Measurements from ENCODE around the gene CD79B. TPM values are rescaled to one million over a fixed set of nuclear protein-coding genes. Genes with fewer than 3 reads are reported as not detected.
A peak's percentile ranks its signal among the peaks of the same experiment; 100 is the strongest.

The CD79B gene
- total and polyA plus RNA-seq, 2 of the 13 experiments (the other 11 are each of a cell fraction or from before 2014, with no cell fraction given), result not detected

DNA sequence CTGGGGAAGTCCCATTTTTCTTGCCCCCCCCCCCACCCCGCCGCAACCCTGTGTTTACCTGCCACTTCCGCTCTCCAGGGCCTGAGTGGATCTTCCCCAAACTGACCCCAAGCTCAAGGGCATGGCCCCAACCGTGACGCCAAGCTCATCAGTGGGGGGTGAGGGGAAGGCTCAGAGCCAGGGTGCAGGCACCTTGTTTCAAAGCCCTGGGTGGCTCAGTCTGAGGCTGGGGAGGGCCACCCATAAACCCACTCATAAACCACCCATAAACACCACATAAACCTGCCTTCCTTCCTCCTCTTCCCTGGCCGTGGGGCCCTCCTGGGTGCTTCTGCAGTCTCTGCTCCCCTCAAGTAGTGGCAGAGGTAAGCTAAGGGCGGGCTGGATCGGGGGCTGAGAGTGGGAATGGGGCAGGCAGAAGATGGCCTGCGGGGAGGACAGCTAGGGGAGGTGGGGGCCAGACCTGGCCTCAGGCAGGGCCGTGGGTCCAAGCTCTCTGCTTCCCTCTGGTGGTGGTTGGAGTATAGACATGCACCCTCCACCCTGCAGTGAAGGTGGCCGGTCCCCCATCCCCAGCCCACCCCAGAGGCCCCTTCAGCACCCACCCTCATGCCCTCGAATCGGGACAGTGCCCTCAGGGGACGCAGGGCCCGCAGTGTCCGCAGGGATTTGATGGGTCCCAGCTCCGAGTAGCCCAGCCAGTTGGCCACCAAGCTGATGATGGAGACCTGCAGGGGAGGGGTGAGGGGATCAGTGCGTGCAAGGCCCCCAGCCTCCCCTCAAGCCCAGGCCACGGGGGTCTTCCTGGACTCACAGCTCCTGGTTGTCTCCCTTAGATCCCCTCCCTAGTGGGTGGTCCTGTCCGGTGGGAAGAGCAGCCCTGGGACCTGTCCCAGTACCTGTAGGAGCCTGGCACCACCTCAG is 14.6 kb upstream of the CD79B start (continued):
- TF ChIP-seq FUBP1 (CRISPR knock-in tag; IDR thresholded peaks at IDR 0.05; ENCODE audit: borderline replicate concordance), result no peak
- TF ChIP-seq SOX13 (IDR thresholded peaks at IDR 0.05), result no peak
- no peak for TF ChIP-seq SOX13 (CRISPR knock-in tag; conservative IDR thresholded peaks at IDR 0.05 in 1 of 2, IDR thresholded peaks at IDR 0.05 in 1 of 2)
- peak; percentile 72; the same call in 1 of the 2 replicates for TF ChIP-seq ZBTB20 (CRISPR knock-in tag; IDR thresholded peaks at IDR 0.05; ENCODE audit: borderline replicate concordance, low read depth)
- TF ChIP-seq ARID3A (IDR thresholded peaks at IDR 0.05; ENCODE audit: low read depth, low read length), result no peak
- TF ChIP-seq MTERF4 (CRISPR knock-in tag; IDR thresholded peaks at IDR 0.05), result no peak; the same call in 1 of the 2 replicates
- TF ChIP-seq ZNF598 (CRISPR knock-in tag; IDR thresholded peaks at IDR 0.05; ENCODE audit: borderline replicate concordance), result no peak
- peak; percentile 40; the same call in 1 of the 2 replicates for TF ChIP-seq ZNF230 (CRISPR knock-in tag; IDR thresholded peaks at IDR 0.05)
- TF ChIP-seq ELK4 (CRISPR knock-in tag; IDR thresholded peaks at IDR 0.05; ENCODE audit: borderline replicate concordance), result no peak
- TF ChIP-seq, protein P1, sequence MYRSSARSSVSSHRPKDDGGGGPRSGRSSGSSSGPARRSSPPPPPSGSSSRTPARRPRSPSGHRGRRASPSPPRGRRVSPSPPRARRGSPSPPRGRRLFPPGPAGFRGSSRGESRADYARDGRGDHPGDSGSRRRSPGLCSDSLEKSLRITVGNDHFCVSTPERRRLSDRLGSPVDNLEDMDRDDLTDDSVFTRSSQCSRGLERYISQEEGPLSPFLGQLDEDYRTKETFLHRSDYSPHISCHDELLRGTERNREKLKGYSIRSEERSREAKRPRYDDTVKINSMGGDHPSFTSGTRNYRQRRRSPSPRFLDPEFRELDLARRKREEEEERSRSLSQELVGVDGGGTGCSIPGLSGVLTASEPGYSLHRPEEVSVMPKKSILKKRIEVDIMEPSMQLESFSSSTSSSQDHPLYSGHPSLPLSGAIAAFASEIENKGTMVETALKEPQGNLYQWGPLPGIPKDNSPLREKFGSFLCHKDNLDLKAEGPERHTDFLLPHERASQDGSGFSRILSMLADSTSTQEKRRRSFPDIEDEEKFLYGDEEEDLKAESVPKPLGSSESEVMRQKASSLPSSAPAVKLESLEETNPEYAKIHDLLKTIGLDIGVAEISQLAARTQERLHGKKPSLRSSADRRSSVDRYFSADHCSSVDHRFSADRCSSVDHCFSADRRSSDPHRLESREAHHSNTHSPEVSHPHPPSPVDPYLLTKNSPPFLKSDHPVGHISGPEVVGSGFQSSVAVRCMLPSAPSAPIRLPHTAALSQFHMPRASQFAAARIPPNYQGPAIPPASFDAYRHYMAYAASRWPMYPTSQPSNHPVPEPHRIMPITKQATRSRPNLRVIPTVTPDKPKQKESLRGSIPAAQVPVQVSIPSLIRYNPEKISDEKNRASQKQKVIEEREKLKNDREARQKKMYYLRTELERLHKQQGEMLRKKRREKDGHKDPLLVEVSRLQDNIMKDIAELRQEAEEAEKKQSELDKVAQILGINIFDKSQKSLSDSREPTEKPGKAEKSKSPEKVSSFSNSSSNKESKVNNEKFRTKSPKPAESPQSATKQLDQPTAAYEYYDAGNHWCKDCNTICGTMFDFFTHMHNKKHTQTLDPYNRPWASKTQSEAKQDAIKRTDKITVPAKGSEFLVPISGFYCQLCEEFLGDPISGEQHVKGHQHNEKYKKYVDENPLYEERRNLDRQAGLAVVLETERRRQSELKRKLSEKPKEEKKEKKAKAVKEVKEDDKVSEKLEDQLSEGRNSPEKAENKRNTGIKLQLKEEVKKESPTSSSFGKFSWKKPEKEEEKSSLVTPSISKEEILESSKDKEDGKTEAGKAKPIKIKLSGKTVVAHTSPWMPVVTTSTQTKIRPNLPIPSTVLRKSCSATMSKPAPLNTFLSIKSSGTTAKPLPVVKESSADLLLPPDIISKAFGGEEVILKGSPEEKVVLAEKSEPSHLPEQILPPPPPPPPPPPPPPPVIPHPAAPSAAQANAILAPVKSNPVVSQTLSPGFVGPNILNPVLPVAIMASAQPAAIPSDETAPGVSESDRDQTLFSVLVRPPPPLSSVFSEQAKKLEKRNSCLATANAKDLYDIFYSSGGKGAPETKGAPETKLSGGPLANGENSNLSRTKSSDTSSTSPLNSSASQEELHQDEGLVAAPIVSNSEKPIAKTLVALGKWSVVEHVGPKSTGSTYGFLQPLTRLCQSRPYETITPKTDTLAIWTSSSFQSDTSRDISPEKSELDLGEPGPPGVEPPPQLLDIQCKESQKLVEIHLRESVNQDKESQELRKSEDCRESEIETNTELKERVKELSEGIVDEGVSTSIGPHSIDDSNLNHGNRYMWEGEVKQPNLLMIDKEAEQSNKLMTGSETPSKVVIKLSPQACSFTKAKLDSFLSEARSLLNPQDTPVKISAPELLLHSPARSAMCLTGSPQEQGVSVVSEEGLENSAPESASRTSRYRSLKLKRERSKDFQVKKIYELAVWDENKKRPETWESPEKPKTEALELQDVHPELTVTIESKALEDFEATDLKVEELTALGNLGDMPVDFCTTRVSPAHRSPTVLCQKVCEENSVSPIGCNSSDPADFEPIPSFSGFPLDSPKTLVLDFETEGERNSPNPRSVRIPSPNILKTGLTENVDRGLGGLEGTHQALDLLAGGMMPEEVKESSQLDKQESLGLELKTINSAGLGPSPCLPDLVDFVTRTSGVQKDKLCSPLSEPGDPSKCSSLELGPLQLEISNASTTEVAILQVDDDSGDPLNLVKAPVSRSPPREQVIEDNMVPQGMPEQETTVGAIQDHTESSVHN (CRISPR knock-in tag; IDR thresholded peaks at IDR 0.05), result no peak
- no peak for TF ChIP-seq GPN1 (CRISPR knock-in tag; IDR thresholded peaks at IDR 0.05; ENCODE audit: borderline replicate concordance)
- TF ChIP-seq DNMT3B (CRISPR knock-in tag; conservative IDR thresholded peaks at IDR 0.05), result no peak
- no peak for TF ChIP-seq SIX4 (CRISPR knock-in tag; IDR thresholded peaks at IDR 0.05)
